GM18502 (cell line): ENCODE measurements around the gene CLEC11A.

ENCODE experiments used
- ATAC-seq: cut with Tn5 transposase; IDR thresholded peaks from one replicate; pipeline ENCODE4 v1.9.1; 2021; ENCODE audit warnings: mild to moderate bottlenecking; ENCODE audit not compliant: unreplicated experiment, poor library complexity

Gene CLEC11A

DNA sequence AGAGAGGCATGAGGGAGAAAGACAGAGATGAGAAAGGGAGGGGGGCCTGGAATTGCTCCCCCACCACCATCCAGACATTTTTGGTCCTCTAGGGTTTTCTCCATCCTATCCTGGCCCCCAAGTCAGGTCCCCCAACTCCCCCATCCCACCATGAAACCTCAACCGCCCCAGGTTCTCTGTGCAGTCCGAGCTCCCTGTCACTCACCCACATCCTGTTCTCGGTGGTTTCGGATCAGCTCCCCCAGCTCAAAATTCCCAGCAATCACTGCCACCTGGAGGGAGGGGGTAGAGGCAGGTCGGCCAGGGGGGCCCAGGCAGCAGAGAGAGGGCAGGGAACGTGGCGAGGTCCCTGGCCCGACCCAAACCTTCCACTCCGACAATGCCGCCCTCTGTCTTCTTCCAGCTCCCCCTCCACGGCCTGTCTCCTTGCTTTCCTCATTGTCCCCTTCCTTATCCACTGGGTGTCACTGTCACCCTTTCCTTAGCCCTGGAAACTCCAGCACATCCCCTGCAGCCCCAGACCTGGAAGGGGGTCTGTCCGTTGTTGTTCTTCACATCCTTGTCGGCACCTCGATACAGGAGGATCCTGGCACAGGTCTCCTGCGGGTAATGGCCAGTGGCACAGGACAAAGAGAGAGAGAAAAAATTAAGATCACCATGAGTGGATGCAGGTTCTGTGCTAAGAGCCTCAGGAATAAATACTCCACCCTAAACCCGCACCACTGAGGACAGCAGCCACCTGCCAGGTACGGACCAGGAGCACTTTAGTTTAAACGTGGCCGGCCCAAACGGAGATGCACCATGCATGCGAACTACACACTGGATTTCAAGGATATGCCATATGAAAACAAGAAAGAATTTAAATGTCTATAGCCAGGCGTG, 19.0 kb upstream of the CLEC11A start:
- no peak for ATAC-seq

DNA sequence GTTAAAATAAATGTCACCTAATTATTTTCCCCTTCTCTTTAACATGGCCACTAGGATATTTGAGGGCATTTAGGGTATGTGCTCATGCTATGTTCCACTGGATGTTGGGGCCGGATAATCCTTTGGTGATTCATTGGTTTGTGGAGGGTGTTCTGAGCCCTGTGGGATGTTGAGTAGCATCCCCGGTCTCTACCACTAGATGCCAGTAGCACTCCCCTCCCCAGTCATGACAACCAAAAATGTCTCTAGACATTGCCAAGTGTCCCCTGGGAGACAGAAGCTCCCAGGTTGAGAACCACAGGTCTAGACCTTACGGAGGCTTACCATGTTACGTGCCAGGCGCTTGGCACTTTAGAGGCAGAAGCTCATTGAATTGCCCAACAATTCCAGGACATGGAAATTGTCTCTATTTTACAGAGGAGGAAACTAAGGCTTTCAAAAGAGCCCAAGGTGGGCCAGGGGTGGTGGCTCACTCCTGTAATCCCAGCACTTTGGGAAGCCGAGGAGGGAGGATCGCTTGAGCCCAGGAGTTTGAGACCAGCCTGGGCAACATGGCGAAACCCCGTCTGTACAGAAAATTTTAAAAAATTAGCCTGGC, 17.6 kb upstream of the CLEC11A start:
- ATAC-seq, result no peak

DNA sequence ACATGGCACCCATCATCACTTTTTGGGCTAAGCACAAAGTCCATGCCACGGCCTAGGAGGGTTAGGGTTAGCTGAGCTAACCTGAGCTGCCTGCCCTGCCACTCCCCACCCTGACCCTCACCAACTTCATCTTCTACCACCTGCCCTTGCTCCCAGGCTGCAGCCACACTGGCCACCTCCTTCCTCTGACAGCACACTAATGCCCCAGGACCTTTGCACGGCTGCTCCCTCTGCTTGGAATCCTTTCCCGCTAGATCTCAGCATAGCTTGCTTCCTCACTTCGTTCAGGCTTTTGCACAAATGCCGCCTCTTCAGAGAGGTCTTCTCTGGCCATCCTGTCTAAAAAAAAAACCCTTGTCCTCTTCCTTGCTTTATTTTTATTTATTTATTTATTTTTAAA, 16.8 kb upstream of the CLEC11A start:
- ATAC-seq, result no peak

DNA sequence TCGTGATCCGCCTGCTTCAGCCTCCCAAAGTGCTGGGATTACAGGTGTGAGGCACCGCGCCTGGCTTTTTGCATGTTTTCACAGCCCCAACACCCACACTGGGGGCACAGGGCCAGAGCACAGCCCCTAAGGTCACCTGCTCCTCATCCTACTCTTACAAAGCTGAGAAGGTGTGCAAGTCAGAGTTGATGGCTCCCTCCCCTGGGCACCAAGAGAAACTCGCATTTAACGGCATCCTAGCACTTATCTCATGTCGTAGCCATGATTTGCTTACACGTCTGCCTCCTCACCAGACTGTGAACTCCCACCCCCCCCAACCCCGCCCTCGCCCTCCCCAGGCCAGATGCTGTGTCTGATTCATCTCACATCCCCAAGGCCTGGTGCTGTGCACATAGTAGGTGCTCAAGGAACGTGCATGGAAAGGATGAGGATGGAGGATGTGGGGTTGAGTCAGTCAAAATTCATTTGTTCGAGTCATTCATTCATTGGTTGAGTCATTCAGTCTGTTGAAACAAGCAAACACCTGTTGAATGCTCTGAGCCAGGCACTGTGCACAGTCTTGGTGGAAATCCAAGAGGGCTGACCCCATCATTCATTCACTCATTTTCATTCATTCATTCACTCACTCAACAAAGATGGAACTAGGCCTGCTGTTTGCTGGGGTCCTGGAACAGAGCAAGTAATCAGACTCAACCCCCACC, 14.8 kb upstream of the CLEC11A start:
- no peak for ATAC-seq

DNA sequence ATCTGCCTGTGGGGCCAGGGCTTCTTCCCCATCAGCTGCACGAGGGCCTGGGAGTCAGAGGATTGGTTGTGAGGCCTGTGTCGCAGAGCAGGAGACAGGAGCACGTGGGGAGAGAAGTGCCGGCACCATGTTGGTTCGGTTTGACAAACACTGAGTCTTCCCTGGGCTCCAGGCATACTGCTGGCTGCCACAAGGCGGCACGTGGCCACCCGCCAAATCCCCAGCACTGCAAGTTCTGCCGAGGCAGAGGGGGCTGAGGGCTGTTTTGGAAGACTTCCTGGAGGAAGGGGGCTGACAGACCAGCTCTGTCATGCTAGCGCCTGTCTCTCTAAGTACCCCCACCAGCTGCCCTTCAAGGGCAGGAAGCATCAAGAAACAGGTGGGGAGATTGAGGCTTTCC, 13.1 kb upstream of the CLEC11A start:
- ATAC-seq, result no peak

DNA sequence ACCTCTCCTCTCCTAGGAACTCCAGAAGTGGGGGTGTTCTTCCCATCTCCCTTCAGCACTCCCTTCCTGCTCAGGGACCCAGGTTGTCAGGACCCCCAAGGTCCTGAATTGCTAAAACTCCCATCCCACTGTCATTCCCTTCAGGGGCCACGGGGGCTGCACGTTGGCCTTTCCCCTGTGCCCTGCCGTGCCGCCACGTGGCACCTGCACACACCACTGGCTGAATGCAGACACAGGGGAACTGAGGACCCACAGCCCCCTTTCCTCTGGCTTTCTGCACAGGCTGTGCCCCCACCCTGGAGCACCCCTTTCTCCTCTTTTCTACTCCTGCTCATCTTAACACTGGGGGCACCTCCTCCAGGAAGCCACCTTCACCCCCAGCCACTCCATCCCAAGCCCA, 12.6 kb upstream of the CLEC11A start:
- no peak for ATAC-seq

DNA sequence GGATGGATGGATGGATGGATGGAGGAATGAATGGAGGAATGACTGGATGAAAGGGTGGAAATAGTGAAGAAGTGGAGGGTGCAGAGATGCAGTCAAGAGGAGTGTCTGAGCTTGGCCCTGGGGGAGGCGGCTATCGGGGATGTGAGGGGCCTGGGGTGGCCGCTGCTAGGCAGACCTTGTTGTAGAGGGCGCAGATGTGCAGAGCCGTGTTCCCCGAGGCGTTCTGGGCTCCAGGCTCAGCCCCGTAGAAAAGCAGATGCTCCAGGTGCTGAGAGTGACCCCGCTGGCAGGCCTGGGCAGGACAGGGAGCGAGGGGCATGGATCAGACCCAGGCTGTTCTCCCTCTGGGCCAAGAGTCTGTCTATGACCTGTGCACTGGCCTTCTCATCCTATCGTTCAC, 12.0 kb upstream of the CLEC11A start:
- no peak for ATAC-seq

DNA sequence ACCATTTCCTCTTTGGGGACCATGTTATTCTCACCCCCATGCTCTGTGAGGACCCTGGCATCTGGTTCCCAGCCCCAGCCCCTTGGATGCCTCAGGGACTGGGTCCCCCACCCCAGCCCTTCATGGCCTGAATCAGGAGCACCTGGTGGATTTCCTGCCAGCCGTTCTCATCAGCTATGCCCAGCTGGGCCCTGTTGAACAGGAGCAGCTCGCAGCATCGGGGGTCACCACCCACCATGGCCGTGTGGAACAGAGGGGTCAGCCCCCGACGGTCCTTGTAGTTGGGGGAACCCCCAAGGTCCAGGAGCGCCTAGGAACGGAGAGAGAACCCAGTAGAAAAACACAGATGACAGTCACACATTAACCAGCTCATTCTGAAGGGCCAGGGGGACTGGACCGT, 11.4 kb upstream of the CLEC11A start:
- ATAC-seq, result no peak

DNA sequence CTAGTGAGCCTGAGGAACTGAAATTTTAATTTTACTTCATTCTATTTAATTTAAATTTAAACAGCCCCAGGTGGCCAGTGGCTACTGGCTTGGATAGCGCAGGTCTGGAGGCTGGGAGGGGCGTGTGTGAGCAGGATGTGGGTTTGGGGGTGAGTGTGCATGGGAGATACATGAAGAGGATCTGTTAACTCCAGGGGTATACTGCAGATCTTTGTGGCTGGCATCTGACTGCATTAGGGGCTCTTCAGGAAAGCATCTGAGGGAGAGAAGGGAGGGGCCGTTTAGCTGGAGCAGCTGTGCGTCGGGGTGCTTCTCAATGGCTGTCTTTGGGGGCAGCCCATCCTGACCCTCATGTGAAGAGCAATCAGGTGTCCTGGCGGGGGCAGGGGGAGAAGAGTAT, 10.3 kb upstream of the CLEC11A start:
- no peak for ATAC-seq

DNA sequence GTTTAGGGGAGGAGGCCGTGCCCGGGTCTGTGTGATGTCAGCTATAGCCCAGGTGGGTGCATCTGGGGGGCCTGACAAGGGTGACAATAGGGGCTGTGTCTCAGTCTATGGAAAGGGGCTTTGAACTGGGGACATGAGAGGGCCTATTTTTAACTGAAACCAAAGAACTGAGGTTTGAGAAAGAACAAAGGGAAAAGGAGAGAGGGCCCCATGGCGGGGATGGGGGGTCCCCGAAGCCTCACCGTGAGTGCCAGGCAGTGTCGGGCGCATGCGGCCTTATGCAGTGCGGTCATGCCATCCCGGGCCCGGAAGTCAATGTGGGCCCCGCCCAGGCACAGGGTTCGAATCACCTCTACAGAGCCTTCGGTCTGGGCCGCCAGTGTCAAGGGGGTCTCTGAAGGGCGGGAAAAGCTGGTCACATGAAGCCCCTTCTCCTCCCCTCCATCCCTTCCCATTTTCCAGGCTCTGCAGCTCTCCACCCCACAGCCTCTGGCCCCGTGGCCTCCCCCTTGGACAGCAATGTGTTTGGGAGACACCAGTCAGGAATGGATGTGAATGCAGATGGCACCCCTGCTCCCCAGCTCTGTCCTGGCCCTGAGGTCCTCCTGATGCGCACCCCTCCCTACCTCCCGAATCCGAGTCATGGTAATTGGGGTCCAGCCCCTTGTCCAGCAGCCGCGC, 9.5 kb upstream of the CLEC11A start:
- no peak for ATAC-seq

DNA sequence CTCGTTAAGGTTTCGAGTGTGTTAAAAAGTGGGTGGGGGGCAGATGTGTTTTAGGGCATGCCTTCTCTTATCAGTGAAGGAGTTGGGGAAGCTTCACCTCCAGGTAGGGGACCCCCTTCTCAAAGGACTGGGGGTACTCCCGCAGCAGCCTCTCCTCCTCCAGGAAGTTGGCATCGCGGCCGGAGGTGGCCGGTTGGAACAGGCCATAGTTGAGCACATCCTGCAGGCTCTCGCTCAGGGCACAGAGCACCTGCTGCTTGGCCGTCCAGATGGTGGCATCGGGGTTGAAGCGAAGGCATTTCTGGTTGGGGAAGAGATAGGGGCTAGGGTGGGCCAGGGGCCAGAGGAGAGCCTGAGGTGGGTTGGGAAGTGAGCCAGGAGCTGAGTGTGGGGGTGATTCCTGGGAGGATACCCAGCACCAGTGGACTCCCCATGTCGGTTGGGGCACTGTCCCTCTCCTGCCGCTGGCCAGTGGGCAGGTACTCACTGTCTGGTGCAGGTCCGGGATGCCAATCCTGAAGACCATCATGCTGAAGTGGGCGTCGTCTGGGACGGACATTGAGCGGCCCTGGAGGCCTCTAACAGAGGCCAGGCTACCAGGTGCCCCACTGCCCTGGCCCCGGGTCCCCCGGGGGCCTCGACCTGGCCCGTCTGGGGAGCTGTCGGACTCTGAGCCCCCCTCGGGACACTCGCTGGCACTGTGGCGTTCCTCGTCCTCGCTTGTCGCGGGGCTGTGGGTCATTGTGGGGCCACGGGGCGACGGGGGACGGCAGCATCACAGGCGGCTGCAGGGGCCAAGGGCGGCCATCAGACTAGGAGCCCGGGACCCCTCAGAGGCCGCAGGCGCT, 6.8 kb upstream of the CLEC11A start:
- no peak for ATAC-seq

DNA sequence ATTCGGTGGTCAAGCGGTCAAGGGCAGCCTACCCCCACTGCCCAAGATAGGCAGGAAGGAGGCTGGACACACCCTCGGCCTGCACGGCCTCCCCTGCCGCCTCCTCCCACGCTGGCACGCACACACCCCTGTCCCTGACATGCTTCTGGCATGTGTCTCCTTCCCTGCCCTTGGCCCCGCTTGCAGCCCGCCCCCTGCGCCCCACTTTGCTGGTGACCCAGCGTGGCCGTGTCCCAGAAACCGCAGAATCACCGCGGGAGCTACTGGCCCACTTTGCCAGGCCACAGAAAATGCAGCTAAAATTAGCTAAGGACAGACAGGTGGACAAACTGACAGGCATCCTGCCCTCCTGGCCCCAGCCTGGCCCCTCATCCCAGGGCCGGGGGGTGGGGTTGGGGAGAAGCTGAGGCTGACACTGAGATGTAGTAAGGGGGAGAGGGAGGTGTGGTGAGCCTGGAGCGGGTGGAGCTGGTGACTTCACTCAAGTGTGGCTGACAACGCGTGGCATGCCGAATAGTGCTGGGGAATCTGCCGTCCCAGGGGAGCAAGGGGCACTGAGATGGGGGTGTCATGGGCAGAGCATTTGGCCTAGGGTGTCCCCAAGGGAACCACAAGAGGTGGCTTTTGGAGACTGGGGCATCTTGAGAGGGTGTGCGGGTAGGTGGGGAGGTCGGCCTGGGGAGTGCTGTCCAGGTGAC, 6.0 kb upstream of the CLEC11A start:
- no peak for ATAC-seq

DNA sequence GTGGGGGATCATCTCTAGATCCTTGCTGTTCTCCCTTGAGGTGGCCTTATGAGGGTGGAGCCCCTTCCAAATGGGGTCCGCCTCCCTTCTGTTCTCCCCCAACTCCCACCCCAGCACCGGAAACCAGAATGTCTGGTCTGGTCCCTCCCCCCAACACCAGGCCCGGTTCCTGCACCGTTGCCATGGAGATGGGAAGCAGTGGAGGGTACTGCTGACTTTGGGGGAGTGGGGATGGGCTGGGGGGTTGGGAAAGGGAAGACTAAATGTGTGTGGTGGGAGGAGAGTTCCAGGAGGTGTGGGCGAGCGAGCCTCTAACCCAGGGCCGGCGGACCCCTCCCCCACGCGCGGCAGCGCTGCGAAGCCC, 5.3 kb upstream of the CLEC11A start:
- ATAC-seq, result no peak

DNA sequence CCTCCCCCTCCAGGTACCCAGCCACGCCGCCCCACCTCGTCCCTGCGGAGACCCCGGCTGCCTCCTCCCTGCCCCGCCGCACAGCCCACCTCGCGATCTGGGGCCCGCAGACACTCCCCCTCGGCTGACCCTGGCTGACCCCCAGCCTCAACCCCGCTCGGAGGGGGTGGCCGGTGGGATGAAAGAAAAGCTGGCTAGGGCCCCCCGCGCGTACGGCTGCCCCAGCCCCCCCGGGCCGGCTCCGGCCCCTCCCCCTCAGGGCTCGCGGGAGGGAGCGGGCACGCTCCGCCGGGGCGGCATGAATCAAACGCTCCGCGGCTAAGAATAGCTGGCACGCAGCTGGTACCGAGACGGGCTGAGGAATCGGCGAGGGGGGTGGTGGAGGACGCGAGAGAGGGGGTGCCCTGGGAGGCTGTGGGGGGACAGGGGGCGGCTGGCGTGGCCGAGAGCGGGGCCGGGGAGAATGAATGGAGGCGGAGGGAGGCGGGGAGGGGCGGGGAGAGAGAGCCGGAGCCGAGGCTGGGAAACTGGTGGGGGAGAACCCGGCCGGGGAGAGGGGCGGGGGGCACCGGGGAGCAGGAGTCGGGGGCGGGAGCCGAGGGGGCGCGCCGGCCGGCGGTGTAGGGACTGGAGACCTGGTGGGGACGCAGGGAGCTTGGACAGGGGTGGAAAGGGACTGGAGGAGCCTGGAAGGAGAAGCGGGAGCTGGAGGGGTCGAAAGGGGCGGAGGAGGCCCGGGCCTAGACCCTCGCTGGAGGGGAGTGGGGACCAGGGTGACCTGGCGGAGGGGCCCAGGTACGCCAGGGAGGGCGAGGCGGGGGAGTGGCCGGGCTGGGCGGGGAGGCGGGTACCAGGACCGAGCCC, 4.7 kb upstream of the CLEC11A start:
- no peak for ATAC-seq

DNA sequence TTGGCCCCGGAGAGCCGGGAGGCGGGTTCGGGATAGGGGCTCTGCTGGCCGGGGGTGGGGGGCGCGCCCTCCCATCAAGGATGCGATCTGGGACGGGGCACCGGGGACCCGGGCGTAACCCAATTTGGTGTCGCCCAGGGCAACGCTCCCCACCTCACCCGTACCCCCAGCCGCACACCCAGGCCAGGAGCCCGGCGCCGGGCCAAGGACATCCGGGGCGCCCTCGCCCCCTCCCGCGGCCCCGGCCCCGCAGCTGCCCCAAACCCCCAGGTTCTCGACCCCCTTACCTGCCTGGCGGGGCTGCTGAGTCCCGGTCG, 4.1 kb upstream of the CLEC11A start:
- no peak for ATAC-seq

DNA sequence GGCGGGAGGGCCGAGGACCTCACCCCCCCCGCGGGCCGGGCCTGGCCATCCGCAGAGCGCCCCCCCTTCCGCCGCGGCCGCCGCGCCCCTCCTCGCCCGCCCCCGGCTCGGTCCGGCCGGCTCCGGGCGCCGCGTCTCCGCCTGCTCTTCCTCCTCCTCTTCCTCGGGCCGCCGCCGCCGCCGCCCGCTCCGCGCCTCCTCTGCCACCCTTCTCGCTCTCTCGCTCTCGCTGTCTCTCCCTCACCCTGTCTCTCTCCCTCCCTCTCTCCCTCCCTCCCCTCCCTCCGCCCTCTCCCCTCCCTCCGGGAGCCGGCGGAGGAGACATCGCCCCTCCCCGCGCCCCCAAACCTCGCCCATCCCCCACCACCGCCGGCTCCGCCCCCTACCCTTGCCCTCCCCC, 3.6 kb upstream of the CLEC11A start, which contains the start of gene SHANK1:
Gene SHANK1 (minus strand): TSS at position 237 of the 400 bp plus-strand sequence. CDS start 2,883 bp downstream, outside the sequence.
- no peak for ATAC-seq

DNA sequence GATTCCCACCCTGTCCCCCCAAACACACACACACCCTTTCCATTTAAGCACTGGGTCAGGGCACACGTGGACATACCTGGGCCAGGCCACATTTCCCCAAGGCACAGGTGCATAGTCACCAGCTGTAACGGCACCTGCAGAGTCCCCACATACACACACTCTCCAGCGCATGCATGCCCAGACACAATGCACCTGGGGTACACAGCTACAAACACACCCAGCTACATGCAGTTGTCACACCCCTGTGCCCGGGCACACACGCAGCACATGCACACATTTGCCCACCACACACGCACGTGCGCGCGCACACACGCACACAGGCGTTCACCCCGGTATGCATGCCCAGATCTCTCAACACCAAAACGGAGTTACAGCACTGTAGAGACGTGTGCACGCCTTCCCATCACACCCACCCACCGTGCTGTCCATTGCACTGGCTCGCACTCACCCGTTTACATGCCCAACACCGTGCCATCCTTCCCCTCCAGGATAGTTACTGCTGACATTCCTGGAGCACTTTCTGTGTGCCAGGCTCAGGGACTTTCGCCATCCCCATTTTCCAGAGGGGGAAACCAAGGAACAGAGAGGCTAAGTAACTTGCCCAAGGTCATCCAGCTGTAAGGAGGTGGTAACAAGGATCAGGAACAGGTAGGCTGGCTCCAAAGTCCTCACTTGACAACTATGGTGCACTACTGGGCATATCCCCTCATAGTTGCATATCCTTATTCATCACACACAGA, 2.8 kb upstream of the CLEC11A start:
- no peak for ATAC-seq

DNA sequence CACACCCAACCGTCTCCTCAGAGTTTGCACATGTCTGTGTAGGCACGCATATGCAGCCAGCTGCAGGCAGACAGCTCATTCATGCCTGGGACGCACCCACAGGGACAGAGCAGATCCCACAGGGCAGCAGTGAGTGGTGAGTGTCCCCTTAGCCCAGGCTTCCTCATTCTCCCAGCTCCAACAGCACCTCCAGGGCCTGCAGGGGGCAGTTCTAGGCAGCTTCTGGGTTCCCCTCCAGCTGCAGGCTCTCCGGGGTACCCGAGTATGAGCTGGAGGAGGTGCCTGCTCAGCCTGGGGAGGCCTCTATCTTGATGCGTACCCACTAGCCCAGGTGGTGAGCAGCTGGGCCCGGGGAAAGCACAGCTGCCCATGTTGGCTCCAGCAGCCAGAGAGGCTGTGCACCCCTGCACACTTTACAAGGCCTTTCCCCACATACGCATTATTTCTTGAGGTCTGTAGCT, 2.2 kb upstream of the CLEC11A start:
- ATAC-seq, result no peak
